Stimulated activated CD4-positive, alpha-beta T cell treated with anti-CD3 and anti-CD28 coated beads, Interleukin-12 subunit alpha, Interleukin-12 subunit beta, amount 100 ng/mL, for 48 hours (primary cell): ENCODE measurements around the gene NAV2.
A peak's percentile ranks its signal among the peaks of the same experiment; 100 is the strongest.
"Not testable (repeated sequence)": the region's sequence is repeated elsewhere in the genome, so short reads cannot be mapped to it uniquely, and the experiment has no call there.

Experiments
- DNase-seq, 3 donors: peaks; one replicate each; pipeline ENCODE4 v3.0.0-alpha.2; 2020; ENCODE audit warnings: low read depth in 2 of 3, low spot score in 1 of 3

NAV2 gene

GRCh38 chr11:19887842-19888241, 175.2 kb downstream of the NAV2 start:
- DNase-seq = no peak

DNA sequence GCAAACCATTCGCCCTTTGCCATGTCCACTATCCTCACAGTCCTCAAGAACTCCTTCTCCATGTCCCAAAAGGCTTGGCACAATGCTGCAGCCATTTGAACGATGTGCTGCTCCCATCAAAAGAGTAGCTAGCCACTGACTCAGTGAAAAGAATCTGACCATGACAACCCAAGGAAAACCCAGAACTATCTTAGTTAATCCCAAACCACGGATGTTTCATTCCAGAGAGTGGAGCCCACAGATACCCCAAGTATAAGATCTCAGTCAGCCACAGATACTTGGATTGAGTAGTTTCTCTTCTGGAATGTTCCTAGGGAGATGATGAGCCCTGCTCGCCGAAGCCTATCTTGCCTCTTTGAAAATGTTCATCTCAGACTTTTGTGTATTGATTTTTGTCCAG, 176.9 kb downstream of the NAV2 start:
- no peak for DNase-seq

DNA sequence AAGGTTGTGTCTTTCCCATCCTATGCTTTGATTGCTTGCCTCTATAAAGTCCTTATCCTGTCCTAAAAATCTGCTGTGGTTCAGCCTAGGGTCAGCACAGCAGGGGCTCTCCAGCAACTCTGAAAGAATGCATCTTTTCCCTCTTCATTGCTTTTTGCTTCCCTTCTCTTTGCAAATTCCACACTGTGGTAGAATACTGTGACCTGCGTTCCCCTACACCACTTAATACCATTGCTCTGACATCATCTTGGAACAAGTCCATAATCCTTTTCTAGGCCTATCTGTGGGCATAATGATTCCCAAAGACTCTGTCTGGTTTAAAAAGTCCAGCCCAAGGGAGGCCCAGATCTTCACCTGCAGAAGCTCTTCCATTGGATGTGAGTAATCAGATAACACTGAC, 177.7 kb downstream of the NAV2 start:
- no peak for DNase-seq

DNA sequence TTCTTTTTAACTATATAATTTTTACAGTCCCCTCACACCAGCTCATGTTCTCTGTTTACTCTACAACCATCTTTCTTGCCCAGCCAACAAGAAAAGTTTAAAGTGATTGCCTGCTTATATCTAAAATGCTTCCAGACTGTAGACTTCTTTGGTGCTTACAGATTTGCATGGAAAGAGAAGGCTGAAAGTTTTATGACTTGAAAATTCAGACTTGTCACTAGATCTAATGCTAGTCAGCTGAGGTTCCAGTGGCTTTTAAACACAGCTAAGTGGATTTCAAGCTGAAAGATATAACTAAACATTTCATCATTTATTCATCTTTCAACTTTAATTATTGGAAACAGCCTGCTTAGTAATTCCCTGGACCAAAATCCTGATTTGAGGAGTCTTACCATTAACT, 178.4 kb downstream of the NAV2 start:
- DNase-seq = no peak

GRCh38 chr11:19892387-19892786, 179.8 kb downstream of the NAV2 start:
- DNase-seq = no peak

GRCh38 chr11:19892876-19893275, 180.2 kb downstream of the NAV2 start:
- no peak for DNase-seq

DNA sequence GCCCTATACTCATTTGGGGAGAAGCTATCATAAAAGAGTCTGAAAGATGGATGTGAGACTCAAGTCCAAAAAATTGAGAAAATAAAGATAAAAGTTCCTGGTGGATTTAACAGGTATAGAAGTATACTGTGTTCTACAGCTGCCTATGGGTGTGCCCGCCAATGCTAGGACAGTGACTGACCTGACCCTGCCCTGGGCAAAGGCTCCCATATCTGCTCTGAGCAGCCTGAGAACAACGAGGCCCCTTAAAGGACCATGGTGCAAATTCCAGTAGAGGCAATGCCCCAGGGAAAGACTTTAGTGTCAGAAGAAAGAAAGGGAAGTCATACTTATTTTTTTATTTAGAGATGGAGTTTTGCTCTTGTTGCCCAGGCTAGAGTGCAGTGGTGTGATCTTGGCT, 181.8 kb downstream of the NAV2 start:
- no peak for DNase-seq

GRCh38 chr11:19895037-19895436, 182.4 kb downstream of the NAV2 start:
- not testable (repeated sequence) for DNase-seq

DNA sequence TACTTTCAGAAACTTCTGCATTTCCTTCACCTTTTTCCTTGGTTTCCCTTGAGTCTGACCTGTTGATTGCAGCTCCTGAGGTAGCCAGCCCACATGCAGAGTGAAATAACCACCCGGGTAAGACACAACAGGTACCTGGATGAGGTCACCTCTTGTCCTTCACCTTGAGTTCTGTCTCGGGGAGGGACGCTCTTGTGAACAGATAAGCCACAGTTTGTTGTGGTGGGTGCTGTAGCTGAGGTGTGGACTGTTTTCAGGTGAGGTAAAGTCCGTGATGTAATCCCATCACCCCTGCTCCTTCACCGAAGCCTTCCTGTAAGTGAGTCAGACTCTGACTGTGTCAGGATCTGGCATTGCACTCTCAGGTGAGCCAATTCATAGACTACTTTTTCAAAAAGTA, 183.1 kb downstream of the NAV2 start:
- DNase-seq = no peak

- peak; percentile 8 to 57 (median 45) for DNase-seq
Measured at GRCh38 chr11:19903620-19904069, 191.0 kb downstream of the NAV2 start.

DNA sequence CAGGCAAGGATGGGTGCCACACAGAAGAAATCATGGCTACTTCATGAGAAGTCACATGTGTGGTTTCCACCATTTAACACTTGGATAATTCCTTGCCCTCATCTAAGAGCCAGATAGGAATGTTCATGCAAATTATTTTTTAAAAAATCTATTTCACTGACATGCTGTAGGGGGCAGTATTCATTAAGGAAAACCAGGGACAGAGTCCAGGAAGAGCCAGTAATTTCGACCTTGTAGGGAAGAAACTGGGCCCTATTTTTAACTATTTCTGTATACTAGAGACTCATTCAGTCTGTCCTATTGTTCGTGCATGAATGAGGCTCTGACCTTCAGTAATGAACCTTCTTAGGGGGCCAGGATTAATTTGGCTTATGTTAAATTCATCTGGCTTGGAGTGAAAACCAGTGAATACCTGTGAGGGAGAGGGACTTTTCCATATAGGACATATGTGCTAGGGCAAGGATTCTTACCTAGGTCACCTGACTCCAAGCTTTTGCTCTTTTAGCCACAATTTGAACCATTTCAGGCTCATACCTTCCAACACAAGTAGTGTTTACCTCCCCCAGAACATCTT, 192.7 kb downstream of the NAV2 start:
- no peak for DNase-seq

- no peak for DNase-seq
Measured at GRCh38 chr11:19906126-19906525, 193.5 kb downstream of the NAV2 start.

GRCh38 chr11:19907008-19907579, 194.5 kb downstream of the NAV2 start:
- no peak for DNase-seq

- DNase-seq = no peak
Measured at GRCh38 chr11:19907839-19908238, 195.2 kb downstream of the NAV2 start.

GRCh38 chr11:19910931-19911330, 198.3 kb downstream of the NAV2 start:
- no peak for DNase-seq

- DNase-seq = no peak
Measured at GRCh38 chr11:19912115-19912957, 199.7 kb downstream of the NAV2 start.

GRCh38 chr11:19912958-19913892, 200.6 kb downstream of the NAV2 start:
- no peak for DNase-seq

DNA sequence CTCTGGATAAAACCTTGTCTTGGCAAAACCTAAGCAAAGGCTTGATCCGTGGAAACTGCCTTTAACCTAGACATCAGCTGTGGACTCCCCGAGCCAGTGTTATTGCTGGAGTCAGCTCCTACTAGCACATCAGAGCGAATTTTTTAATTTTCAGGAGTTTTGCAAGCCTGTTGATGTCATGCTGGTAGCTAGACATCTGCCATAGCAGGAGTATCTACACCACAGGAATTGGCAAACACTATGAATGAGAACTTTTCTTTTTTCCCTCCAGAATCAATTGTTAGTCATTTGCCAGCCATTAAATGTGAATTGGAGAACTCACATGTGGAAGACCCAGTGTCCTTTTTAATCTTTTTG, 201.2 kb downstream of the NAV2 start:
- DNase-seq = no peak

DNA sequence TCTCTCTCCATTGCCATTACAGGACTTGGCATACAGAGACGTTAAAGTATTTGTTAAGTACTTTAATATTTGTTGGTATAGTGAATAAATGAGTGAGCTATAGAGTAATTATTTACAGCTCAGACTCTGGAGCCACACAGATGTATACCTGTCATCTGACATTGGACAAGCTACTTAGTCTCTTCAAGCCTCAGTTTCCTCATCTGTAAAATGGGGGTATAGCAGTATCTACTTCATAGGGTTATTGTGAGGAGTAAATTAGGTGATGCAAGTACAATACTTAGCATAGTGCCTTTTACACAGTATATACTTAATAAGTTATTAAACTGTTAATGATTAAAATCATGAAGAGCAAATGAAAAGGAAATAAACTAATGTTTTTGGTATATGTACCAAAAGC, 203.2 kb downstream of the NAV2 start:
- no peak for DNase-seq

- DNase-seq = no peak
Measured at GRCh38 chr11:19917069-19917468, 204.4 kb downstream of the NAV2 start.

- DNase-seq = no peak
Measured at GRCh38 chr11:19918302-19919049, 205.8 kb downstream of the NAV2 start.
